GM18508 (cell line): ENCODE measurements around the gene NEK9.

Experiments
- ATAC-seq: cut with Tn5 transposase; IDR thresholded peaks from one replicate; pipeline ENCODE4 v1.9.1; 2021; ENCODE audit warnings: moderate number of reproducible peaks; ENCODE audit not compliant: insufficient read depth, unreplicated experiment

The NEK9 gene

GRCh38 chr14:75119056-75119455, 7.8 kb downstream of the NEK9 start:
- no peak for ATAC-seq

- ATAC-seq, result no peak
Observed at GRCh38 chr14:75113932-75114539, 12.8 kb downstream of the NEK9 start.

- no peak for ATAC-seq
Observed at GRCh38 chr14:75109877-75110276, 17.0 kb downstream of the NEK9 start.

- ATAC-seq, result no peak
Observed at GRCh38 chr14:75107186-75107585, 19.7 kb downstream of the NEK9 start.

GRCh38 chr14:75101491-75101890, 25.4 kb downstream of the NEK9 start:
- ATAC-seq, result no peak

- no peak for ATAC-seq
Observed at GRCh38 chr14:75098682-75099081, 28.2 kb downstream of the NEK9 start.

GRCh38 chr14:75098212-75098611, 28.6 kb downstream of the NEK9 start:
- no peak for ATAC-seq

GRCh38 chr14:75096959-75097358, 29.9 kb downstream of the NEK9 start:
- no peak for ATAC-seq

GRCh38 chr14:75095690-75096089, 31.2 kb downstream of the NEK9 start:
- ATAC-seq, result no peak

- no peak for ATAC-seq
Observed at GRCh38 chr14:75094896-75095295, 32.0 kb downstream of the NEK9 start.

- ATAC-seq, result no peak
Observed at GRCh38 chr14:75092698-75093097, 34.1 kb downstream of the NEK9 start.

GRCh38 chr14:75091251-75091650, 35.6 kb downstream of the NEK9 start:
- ATAC-seq, result no peak

GRCh38 chr14:75090353-75090752, 36.5 kb downstream of the NEK9 start:
- no peak for ATAC-seq

- ATAC-seq, result no peak
Observed at GRCh38 chr14:75088566-75089373, 38.1 kb downstream of the NEK9 start.

GRCh38 chr14:75088153-75088552, 38.7 kb downstream of the NEK9 start:
- ATAC-seq, result no peak

- no peak for ATAC-seq
Observed at GRCh38 chr14:75084513-75084912, 42.3 kb downstream of the NEK9 start.

GRCh38 chr14:75083271-75083670, 43.6 kb downstream of the NEK9 start:
- ATAC-seq, result no peak

- no peak for ATAC-seq
Observed at GRCh38 chr14:75081660-75082229, 45.1 kb downstream of the NEK9 start.

- no peak for ATAC-seq
Observed at GRCh38 chr14:75079521-75079920, 47.3 kb downstream of the NEK9 start.

GRCh38 chr14:75077794-75078193, 49.1 kb downstream of the NEK9 start:
- ATAC-seq, result no peak

GRCh38 chr14:75070383-75070782, 56.5 kb downstream of the NEK9 start:
- no peak for ATAC-seq

GRCh38 chr14:75069811-75070145, 57.1 kb downstream of the NEK9 start:
- no peak for ATAC-seq
